SK-N-SH (cell line): Measurements from ENCODE around the gene USP8. TPM values are rescaled to one million over a fixed set of nuclear protein-coding genes. Genes with fewer than 3 reads are reported as not detected.

Experiments used
- CTCF ChIA-PET: fragments of 300-600, 350-600 bp; formaldehyde crosslinking; extraction: SDS; loops from one replicate; lab custom pipeline; 2021; lab: Yijun Ruan, JAX
- POLR2A ChIA-PET: fragments of 350-600 bp; sonication (Branson Sonifier 250); formaldehyde crosslinking; extraction: SDS; loops from one replicate; lab custom pipeline; 2020; ENCODE audit warnings: antibody characterized with exemption, inconsistent platforms; lab: Yijun Ruan, JAX
- DNase-seq: peaks from one replicate; pipeline ENCODE4 v3.0.0; 2012
- H2AFZ ChIP-seq: fragments of 200-600 bp; sonication (generic); 2 replicates; pipeline ENCODE4 v1.8.1; 2016; ENCODE audit warnings: antibody characterized with exemption, mild to moderate bottlenecking, low read depth
- H3F3A ChIP-seq: fragments of 200-600 bp; sonication (generic); replicated peaks from 2 replicates; pipeline ENCODE3; 2016; ENCODE audit warnings: antibody characterized with exemption, mild to moderate bottlenecking; ENCODE audit not compliant: insufficient read depth
- H3K27ac ChIP-seq, 2 experiments: fragments of 200-500 bp in 1 of 2; fragments of 200-600 bp in 1 of 2; sonication (Bioruptor generic) in 1 of 2; sonication (generic), shearing (Covaris generic) in 1 of 2; 2 replicates each; pipeline versions ENCODE4 v1.5.1 to v1.6.1; 2014 to 2016; ENCODE audit warnings: low read depth in 2 of 2, inconsistent platforms in 1 of 2, low read length in 1 of 2, mild to moderate bottlenecking in 1 of 2, mixed read lengths in 1 of 2
- H3K27me3 ChIP-seq: fragments of 200-600 bp; sonication (generic), shearing (Covaris generic); 2 replicates; pipeline ENCODE4 v1.6.1; 2016; ENCODE audit warnings: mixed run types; ENCODE audit not compliant: insufficient read depth
- H3K36me3 ChIP-seq, 2 experiments: fragments of 200-500 bp in 1 of 2; fragments of 200-600 bp in 1 of 2; sonication (Bioruptor generic) in 1 of 2; sonication (generic) in 1 of 2; replicated peaks in 1 of 2; 2 replicates each; pipeline versions ENCODE3 to v1.5.1; 2014 to 2016; ENCODE audit warnings: low read length in 1 of 2, mild to moderate bottlenecking in 1 of 2; ENCODE audit not compliant: insufficient read depth in 2 of 2, control insufficient read depth in 1 of 2
- H3K4me1 ChIP-seq, 2 experiments: fragments of 200-500 bp in 1 of 2; fragments of 200-600 bp in 1 of 2; sonication (Bioruptor generic) in 1 of 2; sonication (generic), shearing (Covaris generic) in 1 of 2; 2 replicates each; pipeline versions ENCODE4 v1.5.1 to v1.6.1; 2014 to 2016; ENCODE audit warnings: low read depth in 1 of 2, low read length in 1 of 2, mixed run types in 1 of 2; ENCODE audit not compliant: insufficient read depth in 2 of 2, control insufficient read depth in 1 of 2
- H3K4me2 ChIP-seq: fragments of 200-600 bp; sonication (generic), shearing (Covaris generic); 2 replicates; pipeline ENCODE4 v1.6.1; 2017; ENCODE audit warnings: mixed run types
- H3K4me3 ChIP-seq, 2 experiments: fragments of 200-500 bp in 1 of 2; fragments of 200-600 bp in 1 of 2; sonication (Bioruptor generic) in 1 of 2; sonication (generic), shearing (Covaris generic) in 1 of 2; 2 replicates each; pipeline versions ENCODE4 v1.5.1 to v1.8.1; 2014 to 2016; ENCODE audit warnings: low read depth in 2 of 2, inconsistent platforms in 1 of 2, low read length in 1 of 2, mild to moderate bottlenecking in 1 of 2, mixed read lengths in 1 of 2, moderate library complexity in 1 of 2
- H3K79me2 ChIP-seq: fragments of 200-600 bp; sonication (generic); 2 replicates; pipeline ENCODE4 v1.8.1; 2017; ENCODE audit warnings: mild to moderate bottlenecking; ENCODE audit not compliant: insufficient read depth
- H3K9ac ChIP-seq: fragments of 200-600 bp; sonication (generic); 2 replicates; pipeline ENCODE4 v1.6.1; 2017; ENCODE audit warnings: mixed run types
- H3K9me2 ChIP-seq: fragments of 200-600 bp; sonication (generic); 2 replicates; pipeline ENCODE4 v1.6.1; 2017; ENCODE audit warnings: mixed run types
- H3K9me3 ChIP-seq: fragments of 200-600 bp; sonication (generic); 2 replicates; pipeline ENCODE4 v1.6.1; 2017; ENCODE audit warnings: mixed run types, mild to moderate bottlenecking, moderate library complexity
- H4K20me1 ChIP-seq: fragments of 200-600 bp; sonication (generic); 2 replicates; pipeline ENCODE4 v1.6.1; 2017; ENCODE audit warnings: mild to moderate bottlenecking, mixed run types; ENCODE audit not compliant: insufficient read depth
- CHD2 ChIP-seq: fragments of 150-350 bp; IDR thresholded peaks from 2 replicates; pipeline ENCODE4 v1.6.1; 2018; ENCODE audit warnings: low read length; ENCODE audit not compliant: partially characterized antibody
- CTCF ChIP-seq: fragments of 200-600 bp; sonication (generic); IDR thresholded peaks from 2 replicates; pipeline ENCODE4 v1.6.1; 2017; ENCODE audit warnings: antibody characterized with exemption, mild to moderate bottlenecking, moderate library complexity
- ELF1 ChIP-seq: IDR thresholded peaks from 2 replicates; pipeline ENCODE4 v1.4.0; 2012
- EP300 ChIP-seq, 2 experiments: IDR thresholded peaks; 2 replicates each; pipeline versions ENCODE4 v1.4.0 to v1.6.1; 2012; ENCODE audit warnings: borderline replicate concordance in 1 of 2, low read depth in 1 of 2, low read length in 1 of 2
- FOXM1 ChIP-seq: IDR thresholded peaks from 2 replicates; pipeline ENCODE4 v1.4.0; 2012; ENCODE audit warnings: low read depth, mild to moderate bottlenecking
- GABPA ChIP-seq: IDR thresholded peaks from 2 replicates; pipeline ENCODE4 v1.4.0; 2012; ENCODE audit warnings: low read depth, mild to moderate bottlenecking
- GATA2 ChIP-seq: sonication (generic); formaldehyde crosslinking; IDR thresholded peaks from 2 replicates; pipeline ENCODE4 v1.5.0; 2020; ENCODE audit warnings: mild to moderate bottlenecking, missing genetic modification reagents
- IRF3 ChIP-seq: fragments of 150-350 bp; IDR thresholded peaks from 2 replicates; pipeline ENCODE4 v1.6.1; 2016; ENCODE audit warnings: mild to moderate bottlenecking, low read depth, low read length
- MAX ChIP-seq: IDR thresholded peaks from 2 replicates; pipeline ENCODE4 v1.4.0; 2012; ENCODE audit warnings: low read depth
- MEF2A ChIP-seq: IDR thresholded peaks from 2 replicates; pipeline ENCODE4 v1.4.0; 2012; ENCODE audit warnings: low read depth, borderline replicate concordance
- MXI1 ChIP-seq: IDR thresholded peaks from 2 replicates; pipeline ENCODE4 v1.6.1; 2012; ENCODE audit warnings: mild to moderate bottlenecking, low read depth, low read length, improper control_type of control experiment
- NFIC ChIP-seq: IDR thresholded peaks from 2 replicates; pipeline ENCODE4 v1.4.0; 2012; ENCODE audit warnings: borderline replicate concordance
- NRF1 ChIP-seq: IDR thresholded peaks from 2 replicates; pipeline ENCODE4 v1.6.1; 2012; ENCODE audit warnings: low read depth, mild to moderate bottlenecking, low read length
- RAD21 ChIP-seq: IDR thresholded peaks from 2 replicates; pipeline ENCODE4 v1.6.1; 2012; ENCODE audit warnings: mild to moderate bottlenecking, low read length
- REST ChIP-seq: IDR thresholded peaks from 2 replicates; pipeline ENCODE4 v1.6.1; 2012; ENCODE audit warnings: mild to moderate bottlenecking, low read depth, low read length, moderate library complexity
- SIN3A ChIP-seq: IDR thresholded peaks from 2 replicates; pipeline ENCODE4 v1.6.1; 2012; ENCODE audit warnings: low read depth, mild to moderate bottlenecking, low read length, moderate library complexity, borderline replicate concordance
- TAF1 ChIP-seq: IDR thresholded peaks from 2 replicates; pipeline ENCODE4 v1.6.1; 2012; ENCODE audit warnings: low read depth, mild to moderate bottlenecking, low read length, moderate library complexity, borderline replicate concordance
- TCF12 ChIP-seq: IDR thresholded peaks from 2 replicates; pipeline ENCODE4 v1.4.0; 2012
- TEAD4 ChIP-seq: IDR thresholded peaks from 2 replicates; pipeline ENCODE4 v1.4.0; 2012; ENCODE audit warnings: mild to moderate bottlenecking, borderline replicate concordance; ENCODE audit not compliant: insufficient read depth
- USF1 ChIP-seq: IDR thresholded peaks from 2 replicates; pipeline ENCODE4 v1.4.0; 2012; ENCODE audit warnings: low read depth, borderline replicate concordance
- YY1 ChIP-seq: IDR thresholded peaks from 2 replicates; pipeline ENCODE4 v1.4.0; 2012; ENCODE audit warnings: low read depth, mild to moderate bottlenecking
- ZBTB33 ChIP-seq: IDR thresholded peaks from 2 replicates; pipeline ENCODE4 v1.4.0; 2012; ENCODE audit warnings: low read depth, borderline replicate concordance
- WGBS: methylation state at CpG from one replicate; pipeline ENCODE4 v1.1.6; 2017; ENCODE audit warnings: low lambda C conversion rate; 5-methylcytosine and 5-hydroxymethylcytosine counted together
- polyA plus RNA-seq, 3 experiments: library from polyadenylated mRNA; depleted of rRNA; stranded (reverse); fragments of >200 nt; gene quantifications; 2 replicates each; pipeline ENCODE4 v1.2.3, GENCODE V29; 2012

Gene USP8
- polyA plus RNA-seq (2012; rRNA removed) = 23.4 and 31.3 TPM in 2 replicates
- polyA plus RNA-seq (2012; cell fraction: cytosol; rRNA removed) = 30.5 and 31.8 TPM in 2 replicates
- polyA plus RNA-seq (2012; cell fraction: nucleus; rRNA removed) = 13.9 and 34.4 TPM in 2 replicates

- POLR2A ChIA-PET = interaction anchor here (0.6 to 1.2 kb wide), 3 partner anchors 9 to 76 kb away, joined by 3 to 17 read pairs (median 3); partner anchors contain the start of gene GABPB1
- CTCF ChIA-PET = interaction anchor here (0.7 kb wide), 1 partner anchor 132 kb away, joined by 3 read pairs; no protein-coding TSS in a partner anchor
- peaks cover 0 to 2% of the 10 kb centered on the region in 2 experiments; a peak in 2 of 4 replicates for H3K4me1 ChIP-seq
- no peaks in the 10 kb centered on the region for H3F3A ChIP-seq
- H4K20me1 ChIP-seq = peaks cover 7% of the 10 kb centered on the region; the same call in 1 of the 2 replicates
- peaks cover 49% of the 10 kb centered on the region for H3K79me2 ChIP-seq
- H3K9ac ChIP-seq = peak within 1 kb of the TSS; percentile 83
- peak within 1 kb of the TSS; percentile 86 to 90 for H3K27ac ChIP-seq
- H3K4me2 ChIP-seq = peak within 1 kb of the TSS; percentile 85
- peak within 1 kb of the TSS; percentile 98 for H2AFZ ChIP-seq
- no peaks in the 10 kb centered on the region for H3K9me2 ChIP-seq
- no peaks in the 10 kb centered on the region for H3K9me3 ChIP-seq
- 1% methylated on average over 47 of the region's 55 CpGs for WGBS
- H3K4me3 ChIP-seq = peak within 1 kb of the TSS; percentile 80 to 98
- H3K36me3 ChIP-seq = peaks cover 0 to 4% of the 10 kb centered on the region in 2 experiments
- H3K27me3 ChIP-seq = no peaks in the 10 kb centered on the region
- DNase-seq = peak; percentile 94
- no peak for TF ChIP-seq EP300 (IDR thresholded peaks at IDR 0.05; ENCODE audit: borderline replicate concordance in 1 of 2, low read depth in 1 of 2, low read length in 1 of 2)
- peak; percentile 67 for TF ChIP-seq GABPA
- TF ChIP-seq ZBTB33 = no peak
- no peak for TF ChIP-seq USF1
- TF ChIP-seq MAX = peak; percentile 48; the same call in 1 of the 2 replicates
- peak; percentile 53; the same call in 1 of the 2 replicates for TF ChIP-seq SIN3A
- no peak for TF ChIP-seq NFIC
- TF ChIP-seq TCF12 = 0 out of 2 replicates have a peak, but pooled peaks have one; percentile 6
- TF ChIP-seq REST = no peak
- TF ChIP-seq MXI1 = peak; percentile 83
- TF ChIP-seq MEF2A = no peak
- no peak for TF ChIP-seq GATA2 (CRISPR knock-in tag)
- no peak for TF ChIP-seq FOXM1
- TF ChIP-seq IRF3 = no peak
- TF ChIP-seq YY1 = no peak; the same call in 1 of the 2 replicates
- peak; percentile 97 for TF ChIP-seq ELF1
- no peak for TF ChIP-seq CHD2
- TF ChIP-seq TEAD4 = no peak
- no peak for TF ChIP-seq RAD21
- TF ChIP-seq NRF1 = peak; percentile 21; the same call in 1 of the 2 replicates
- no peak; the same call in none of the 2 replicates for TF ChIP-seq TAF1
- TF ChIP-seq CTCF = no peak
These were observed at the start of gene USP8 for GRCh38 chr15:50424066-50424890. Gene USP8 (plus strand): TSS chr15:50424405. CDS start chr15:50439074, 14,669 bp downstream.
